ENCODE results near the gene SERTAD1.

DNA sequence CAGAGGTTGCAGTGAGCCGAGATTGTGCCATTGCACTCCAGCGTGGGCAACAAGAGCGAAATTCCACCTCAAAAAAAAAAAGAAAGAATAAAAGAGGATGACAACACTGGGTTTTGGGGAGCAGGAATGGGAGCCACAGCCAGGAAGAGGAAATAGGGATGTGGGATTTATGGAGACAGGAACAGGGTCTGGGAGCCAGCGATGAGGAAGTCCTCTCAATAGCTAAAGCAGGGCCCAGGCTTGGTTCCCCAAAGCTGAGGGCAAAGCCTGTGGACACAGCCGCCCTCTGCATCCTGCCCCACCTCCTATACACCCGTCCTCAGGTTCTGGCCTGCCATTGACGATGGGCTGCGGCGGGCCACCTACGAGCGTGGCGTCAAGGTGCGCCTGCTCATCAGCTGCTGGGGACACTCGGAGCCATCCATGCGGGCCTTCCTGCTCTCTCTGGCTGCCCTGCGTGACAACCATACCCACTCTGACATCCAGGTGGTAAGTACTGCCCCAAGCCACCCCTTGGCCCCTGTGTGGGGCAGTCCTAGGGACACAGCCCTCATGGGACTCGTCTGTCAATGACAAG lies 49.4 kb downstream of the SERTAD1 start:
- TF ChIP-seq, protein P1, sequence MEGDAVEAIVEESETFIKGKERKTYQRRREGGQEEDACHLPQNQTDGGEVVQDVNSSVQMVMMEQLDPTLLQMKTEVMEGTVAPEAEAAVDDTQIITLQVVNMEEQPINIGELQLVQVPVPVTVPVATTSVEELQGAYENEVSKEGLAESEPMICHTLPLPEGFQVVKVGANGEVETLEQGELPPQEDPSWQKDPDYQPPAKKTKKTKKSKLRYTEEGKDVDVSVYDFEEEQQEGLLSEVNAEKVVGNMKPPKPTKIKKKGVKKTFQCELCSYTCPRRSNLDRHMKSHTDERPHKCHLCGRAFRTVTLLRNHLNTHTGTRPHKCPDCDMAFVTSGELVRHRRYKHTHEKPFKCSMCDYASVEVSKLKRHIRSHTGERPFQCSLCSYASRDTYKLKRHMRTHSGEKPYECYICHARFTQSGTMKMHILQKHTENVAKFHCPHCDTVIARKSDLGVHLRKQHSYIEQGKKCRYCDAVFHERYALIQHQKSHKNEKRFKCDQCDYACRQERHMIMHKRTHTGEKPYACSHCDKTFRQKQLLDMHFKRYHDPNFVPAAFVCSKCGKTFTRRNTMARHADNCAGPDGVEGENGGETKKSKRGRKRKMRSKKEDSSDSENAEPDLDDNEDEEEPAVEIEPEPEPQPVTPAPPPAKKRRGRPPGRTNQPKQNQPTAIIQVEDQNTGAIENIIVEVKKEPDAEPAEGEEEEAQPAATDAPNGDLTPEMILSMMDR (IDR thresholded peaks at IDR 0.05) = no peak
- no peak for TF ChIP-seq EP300 (IDR thresholded peaks at IDR 0.05)
